Measurements from ENCODE around the gene CLIP4.

Gene CLIP4

DNA sequence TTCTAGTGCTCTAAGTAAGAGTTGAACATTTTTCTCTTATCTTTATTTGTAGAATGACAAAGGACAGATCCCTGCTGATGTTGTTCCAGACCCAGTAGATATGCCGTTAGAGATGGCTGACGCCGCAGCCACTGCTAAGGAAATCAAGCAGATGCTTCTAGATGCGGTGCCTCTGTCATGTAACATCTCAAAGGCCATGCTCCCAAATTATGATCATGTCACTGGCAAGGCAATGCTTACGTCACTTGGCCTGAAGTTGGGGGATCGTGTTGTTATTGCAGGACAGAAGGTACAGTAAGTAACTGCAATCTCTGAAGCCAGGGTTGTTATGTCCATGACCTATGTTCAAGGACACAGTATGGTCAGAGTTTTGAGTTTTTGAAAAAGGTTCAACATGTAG is 28.4 kb downstream of the CLIP4 start:
- no peak for DNase-seq

DNA sequence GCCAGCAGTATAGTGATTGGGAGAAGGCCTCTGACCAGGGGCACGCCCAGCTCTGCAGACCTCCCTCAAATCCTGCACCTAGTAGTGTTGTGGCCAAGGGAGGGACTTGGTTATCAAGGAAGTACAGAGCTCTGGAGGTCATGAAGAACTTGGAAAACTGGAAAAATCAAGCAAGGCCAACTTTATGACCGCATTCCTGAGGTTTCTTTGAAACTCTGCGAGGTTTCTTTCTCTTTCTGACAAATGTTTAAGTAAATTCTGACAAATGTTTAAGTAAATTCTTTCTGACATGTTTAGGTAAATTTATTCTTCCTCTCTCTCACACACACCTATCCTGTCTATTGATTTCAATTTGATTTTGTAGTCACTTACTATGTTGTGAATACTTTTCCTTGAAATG is 31.0 kb downstream of the CLIP4 start:
- DNase-seq = no peak

GRCh38 chr2:29147963-29148362 is 32.7 kb downstream of the CLIP4 start:
- DNase-seq = no peak

DNA sequence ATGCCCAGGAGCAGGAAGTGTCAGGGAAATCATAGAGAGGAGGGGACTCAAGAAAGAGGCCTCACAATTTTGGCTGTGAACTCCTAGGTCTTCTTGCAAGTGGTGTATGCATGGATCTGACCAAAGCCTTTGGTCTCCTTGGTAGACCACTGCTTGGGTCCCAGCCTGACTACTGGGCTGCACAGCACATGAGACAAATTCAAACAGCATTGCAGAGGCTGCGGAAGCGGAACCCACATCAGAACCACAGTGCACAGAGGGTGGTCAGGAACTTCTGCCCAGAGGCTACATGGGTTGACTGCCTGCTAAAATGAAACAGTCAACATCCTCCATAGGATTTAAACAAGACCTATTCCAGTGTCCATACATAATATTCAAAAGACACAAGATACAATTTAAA is 39.4 kb downstream of the CLIP4 start:
- DNase-seq = no peak

DNA sequence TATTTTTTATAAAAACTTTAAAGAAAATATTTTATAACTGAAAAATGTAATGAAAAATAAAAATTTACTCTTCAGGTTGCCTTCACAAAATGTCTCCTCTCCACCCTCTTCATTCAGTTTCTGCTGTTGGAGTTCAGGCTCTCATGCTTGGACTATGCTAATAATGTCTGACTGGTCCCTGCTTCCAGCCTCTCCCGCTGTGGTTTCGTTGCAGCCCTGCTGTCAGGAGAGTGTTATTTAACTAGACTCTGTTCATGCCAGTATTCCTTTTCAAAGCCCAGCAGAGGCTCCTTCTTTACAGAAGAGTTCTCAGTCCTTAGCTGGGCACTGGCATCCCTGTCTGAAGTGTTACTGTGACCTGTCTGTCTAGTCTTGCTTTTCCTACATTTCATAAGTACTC is 40.4 kb downstream of the CLIP4 start:
- no peak for DNase-seq

DNA sequence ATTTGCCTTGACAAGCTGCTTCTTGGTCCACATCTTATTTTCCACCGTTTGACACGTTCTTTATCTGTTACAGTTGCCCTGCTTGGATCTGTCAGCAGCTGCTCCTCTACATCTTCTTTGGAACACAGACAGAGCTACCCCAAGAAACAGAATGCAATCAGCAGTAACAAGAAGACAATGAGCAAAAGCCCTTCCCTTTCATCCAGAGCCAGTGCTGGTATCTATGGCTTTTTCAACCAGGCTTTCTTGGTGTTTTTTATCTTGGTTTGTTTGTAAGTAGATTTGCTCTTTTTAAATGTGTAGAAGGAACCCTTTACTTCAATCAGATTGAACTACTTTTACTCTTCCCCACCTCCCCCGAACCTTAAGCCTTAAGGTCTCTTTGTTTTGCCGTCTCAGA is 41.9 kb downstream of the CLIP4 start:
- no peak for DNase-seq

DNA sequence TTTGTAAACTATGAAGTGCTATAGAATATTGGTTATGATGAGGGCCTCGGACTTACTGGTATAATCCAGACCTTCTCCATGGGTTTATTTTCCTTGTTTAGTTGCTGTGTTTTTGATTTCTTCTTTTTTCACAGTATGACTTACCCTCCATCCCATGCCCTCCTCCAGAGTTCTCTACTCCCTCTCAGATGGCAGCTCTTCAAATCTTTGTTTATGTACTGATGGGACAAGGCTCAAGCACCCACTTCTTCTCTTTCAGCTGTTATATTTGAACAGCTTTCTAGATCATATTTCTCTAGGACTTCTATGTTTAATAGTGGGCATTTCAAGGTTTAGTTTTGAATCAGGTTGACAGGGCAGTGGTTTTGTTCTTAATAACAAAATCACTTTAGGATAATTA is 43.9 kb downstream of the CLIP4 start:
- DNase-seq = no peak

- no peak for DNase-seq
Measured at GRCh38 chr2:29160184-29160583, 45.0 kb downstream of the CLIP4 start.

DNA sequence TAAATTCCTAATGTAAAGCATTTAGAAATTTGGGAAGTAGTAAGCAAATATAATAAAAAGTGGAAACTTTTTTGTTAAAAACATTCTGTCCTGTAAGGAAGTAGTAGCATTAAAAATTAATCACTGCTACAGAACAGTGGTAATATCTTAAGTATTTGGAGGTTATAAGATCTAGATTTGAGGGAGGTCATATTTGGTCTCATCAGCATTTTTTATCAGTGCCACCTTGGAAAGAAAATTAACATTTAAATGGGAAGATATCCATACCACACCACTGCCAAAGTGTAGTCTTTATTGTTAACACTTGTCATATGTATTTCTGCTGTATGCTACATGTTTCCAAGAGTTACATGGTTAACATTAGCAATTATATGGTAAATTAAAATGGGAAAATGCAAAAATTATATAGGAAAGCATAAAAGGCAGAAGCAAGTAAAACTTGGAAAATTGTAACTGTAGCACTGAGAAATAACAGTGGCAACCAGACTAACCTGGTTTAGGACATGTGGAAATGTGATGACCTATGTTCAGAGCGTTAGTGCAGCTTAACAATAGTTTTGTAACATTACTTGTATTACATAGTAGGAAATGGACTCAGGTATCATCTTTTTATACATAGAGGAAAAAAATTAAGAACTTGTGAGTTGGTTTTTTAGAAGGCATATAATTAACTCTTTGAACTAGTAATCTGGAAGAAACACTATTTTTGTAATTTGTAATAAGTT is 47.2 kb downstream of the CLIP4 start:
- DNase-seq = no peak

DNA sequence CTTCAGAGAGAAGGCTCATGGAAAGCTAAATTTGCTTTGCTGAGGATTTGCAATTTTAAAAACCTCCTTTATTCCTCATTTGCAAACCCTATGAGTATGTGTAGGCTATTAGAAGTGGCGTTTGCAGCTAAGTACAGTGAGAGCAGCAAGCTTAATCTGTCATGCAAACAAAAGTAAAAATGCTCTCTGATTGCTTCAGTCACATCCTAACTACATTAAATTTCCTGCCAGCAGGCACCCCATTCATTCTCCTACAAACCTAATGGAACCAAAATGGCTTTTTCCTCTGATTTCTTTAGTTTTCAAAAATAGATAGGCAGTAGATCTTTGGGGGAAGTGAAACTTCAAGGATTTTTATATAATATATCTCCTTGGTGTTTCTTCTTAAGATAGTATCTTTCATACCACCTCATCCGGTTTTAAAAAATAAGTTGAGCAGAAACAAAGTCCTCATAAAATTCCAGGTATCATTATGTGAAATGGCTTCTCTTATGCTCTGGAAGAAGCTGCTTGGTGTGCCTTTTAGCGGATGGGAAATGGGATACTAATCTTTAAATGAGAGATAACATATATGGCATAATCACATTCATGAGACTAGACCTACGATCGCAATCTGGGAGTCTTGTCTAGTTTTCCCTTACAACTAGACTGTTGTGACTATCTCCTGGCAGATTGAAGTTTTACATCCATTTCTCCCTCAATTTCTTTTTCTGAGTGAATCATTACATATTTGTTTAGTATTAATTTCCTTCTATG is 49.1 kb downstream of the CLIP4 start:
- DNase-seq = no peak

DNA sequence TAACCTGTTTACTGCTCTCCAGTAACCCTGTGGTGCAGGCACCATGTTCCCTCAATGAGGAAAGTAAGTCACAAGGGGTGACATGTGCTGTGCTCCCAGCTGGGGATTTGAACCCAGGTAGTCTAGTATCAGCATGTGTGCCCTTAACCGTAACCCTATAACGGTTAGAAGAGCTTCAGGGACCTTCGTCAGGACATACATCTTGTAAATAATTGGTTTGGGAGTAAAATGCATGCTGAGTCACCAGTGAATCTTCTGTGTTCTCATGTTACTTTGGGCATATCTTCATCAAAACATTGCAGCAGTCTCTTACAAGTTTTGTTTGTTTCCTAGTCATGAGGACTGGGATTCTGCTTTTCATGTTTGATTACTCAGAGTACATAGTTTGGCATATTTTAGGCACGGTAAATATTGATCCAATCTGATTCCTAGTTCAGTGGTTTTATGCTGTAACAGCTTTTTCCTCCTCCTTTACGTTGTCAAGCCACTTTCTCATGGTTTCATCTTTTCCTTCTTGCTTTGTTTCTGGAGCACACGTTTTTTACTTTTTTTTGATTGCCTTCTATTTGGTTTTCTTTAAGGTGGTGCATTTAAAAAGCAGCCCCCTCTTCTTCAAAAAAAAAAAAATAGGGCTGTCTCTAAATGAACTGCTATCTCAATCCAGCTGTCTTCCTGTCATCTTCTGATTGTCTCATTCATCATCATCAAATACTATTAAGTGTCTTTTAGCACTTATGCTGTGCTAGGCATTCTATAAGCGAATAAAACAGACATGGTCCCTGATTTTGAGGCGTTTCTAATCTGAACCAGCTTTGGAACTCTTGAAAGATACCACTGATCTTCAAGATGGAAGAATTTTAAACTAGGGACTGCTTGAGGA is 50.4 kb downstream of the CLIP4 start:
- no peak for DNase-seq

DNA sequence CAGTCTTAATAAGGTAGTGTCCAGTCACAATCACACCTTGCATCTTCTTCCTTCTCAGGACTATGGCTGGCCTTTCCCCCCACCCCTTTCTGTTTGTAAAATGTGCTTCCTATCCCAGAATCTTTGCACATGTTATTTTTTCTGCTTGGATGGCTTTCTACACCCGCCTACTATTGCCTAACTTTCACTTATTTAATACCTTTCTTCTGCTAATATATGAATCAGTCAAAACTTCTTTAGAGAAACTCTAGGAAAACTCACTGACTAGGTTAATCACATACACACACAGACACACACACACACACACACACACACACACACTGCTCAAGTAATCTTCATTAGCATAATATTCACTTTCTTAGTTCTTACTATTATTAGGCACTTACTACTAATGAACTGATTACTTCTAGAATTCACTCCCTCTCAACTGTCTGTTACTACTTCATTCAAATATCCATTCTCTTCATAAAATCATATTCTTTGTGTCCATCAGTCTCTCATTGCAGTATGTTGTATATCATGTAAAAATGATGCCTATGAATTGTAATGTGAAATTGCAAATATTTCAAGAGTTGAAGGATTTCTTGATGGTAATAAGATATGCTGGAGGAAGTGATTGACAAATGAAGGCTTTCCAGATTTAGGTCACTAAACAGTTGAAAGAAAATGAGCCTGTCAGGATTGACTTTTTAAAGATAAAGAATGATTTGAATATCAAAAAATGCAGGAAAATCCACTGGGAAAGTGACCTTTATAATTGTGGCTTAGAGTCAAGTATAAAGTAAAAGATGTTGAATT is 51.2 kb downstream of the CLIP4 start:
- DNase-seq = no peak

DNA sequence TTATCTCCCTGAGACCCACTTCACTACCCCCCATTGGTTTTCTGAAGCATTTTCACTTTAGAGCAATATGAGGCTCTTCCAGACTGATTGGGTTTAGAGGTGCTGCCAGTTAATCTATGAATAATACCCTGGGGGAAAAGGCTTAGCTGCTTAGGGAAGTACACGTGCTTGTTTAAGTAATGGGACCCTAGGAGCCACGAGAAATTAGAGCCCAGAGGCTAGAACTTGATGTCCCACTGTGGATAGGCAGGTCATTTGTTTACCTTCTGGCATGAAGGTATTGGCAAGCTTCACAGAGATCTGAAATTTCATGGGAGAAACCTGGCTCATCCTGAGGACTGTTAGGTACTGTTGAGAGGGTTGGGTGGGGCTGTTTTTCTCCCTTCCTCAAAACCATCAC is 59.7 kb downstream of the CLIP4 start:
- no peak for DNase-seq

DNA sequence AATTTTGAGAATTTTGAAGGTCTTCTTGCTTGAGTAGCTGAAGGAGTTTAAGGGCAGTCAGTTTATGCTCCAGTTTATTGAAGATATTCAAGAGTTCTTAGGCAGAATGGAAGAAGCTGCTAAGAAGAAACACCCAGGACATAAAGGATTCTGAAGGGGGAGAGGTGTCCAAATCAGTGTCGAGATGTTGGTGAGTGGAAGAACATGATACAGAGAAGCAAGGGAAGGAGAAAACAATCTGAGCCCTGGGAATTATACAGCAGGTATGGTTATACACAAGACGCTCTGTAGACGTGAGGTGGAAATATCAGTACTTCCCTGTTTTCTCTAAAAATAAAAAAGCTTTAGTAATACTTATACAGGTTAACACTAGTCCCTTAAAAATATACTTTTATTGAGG is 60.1 kb downstream of the CLIP4 start:
- no peak for DNase-seq

GRCh38 chr2:29182334-29182733 is 67.1 kb downstream of the CLIP4 start:
- DNase-seq = no peak

DNA sequence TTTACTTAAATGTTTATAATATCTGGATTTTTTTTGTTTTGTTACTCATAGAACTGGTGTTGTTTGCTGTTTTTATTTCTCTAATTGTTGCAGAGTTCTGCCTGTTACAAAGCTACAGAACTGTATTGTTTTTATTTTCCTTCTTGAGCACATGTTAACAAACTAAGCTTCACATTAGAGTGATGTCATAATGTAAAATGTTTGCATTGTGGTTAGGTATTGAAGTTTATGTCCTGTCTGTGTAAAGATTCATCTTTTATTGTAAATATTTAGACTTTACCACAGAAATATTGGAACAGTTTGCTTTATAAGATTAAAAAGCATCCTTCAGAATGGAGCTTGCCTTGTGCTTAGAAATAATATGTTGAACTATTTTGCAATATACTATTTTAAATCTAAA is 67.7 kb downstream of the CLIP4 start:
- DNase-seq = no peak

- no peak for DNase-seq
Measured at GRCh38 chr2:29184531-29184930, 69.3 kb downstream of the CLIP4 start.

DNA sequence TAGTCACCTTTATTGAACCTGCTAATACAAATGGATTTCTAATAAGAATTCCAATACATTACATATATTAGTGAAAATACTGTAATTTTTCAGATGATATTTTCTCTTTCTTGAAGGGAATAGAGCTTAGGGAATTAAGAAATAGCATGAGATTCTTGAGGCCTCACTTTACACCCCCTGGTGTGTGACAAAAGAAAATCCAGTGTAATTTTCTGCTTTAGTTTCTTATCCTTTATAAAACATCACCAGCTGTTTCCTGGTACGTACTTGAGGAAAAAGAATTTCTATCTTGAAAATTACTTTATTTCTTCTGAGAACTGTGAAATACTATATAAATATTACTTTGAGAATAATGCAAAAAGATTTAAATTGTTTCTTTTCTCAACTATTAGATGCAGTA is 71.6 kb downstream of the CLIP4 start:
- no peak for DNase-seq

- DNase-seq = no peak
Measured at GRCh38 chr2:29187926-29188325, 72.7 kb downstream of the CLIP4 start.

DNA sequence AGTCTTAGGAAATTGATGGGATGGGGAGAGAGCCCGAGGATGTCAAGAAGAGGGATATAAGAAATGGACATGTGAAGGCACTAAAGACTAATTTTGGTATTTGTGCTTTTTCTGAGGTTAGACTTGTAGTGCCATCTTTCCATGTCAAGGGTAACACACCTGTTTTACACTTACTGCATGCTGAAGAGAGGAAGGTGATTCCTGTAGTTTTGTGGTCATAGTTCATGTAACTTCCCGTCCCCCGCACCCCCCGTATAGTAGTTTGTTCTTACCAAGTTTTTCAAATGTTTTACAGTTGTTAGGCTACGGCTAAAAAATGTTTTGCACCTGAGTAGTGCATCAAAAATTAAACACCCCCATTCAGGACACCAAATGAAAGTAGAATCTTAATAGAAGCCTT is 73.8 kb downstream of the CLIP4 start:
- no peak for DNase-seq

- no peak for DNase-seq
Measured at GRCh38 chr2:29191817-29192216, 76.6 kb downstream of the CLIP4 start.

DNA sequence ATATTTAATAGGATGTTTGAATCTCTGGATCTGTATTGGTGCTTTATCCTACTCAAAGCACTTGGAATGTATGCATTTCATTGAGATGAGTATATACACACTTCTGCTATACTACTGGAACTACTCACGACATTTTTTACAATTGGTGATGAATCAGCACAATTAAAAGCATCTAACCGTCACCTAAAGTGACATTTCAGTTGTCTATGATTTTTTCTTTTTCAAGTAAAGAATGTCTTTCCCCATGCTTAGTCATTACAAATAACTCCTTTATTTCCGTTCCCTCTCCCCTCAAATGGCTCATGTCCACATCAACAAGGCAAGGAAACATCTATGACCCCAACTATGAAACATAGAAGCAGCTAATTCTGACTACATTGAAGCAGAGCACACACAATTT is 77.3 kb downstream of the CLIP4 start:
- no peak for DNase-seq

DNA sequence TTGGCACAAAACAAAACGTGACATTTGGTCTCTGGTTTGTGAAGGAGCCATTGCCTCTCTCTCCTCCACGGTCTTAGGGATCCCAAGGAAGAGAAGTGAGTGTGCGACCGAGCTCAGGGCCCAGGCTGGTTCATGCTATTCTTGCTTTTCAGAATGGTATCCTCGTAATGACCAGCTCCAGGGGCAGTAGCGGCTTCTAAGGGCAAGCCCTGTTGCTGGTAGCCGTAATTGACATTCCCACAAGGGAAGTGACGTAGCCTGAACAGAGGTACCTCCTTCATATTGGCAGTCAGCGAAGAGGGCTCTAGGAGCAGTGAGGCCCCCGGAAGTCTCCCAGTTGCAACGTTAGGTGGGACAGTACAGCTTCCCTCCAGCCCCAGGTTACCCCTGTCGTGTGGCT is 77.9 kb downstream of the CLIP4 start:
- no peak for DNase-seq
